CD4-positive, CD25-positive, alpha-beta regulatory T cell (primary cell): ENCODE data around the gene TM4SF5. TPM values are rescaled to one million over a fixed set of nuclear protein-coding genes. Genes with fewer than 3 reads are reported as not detected.
A peak's percentile ranks its signal among the peaks of the same experiment; 100 is the strongest.

ENCODE experiments used
- ATAC-seq, 2 donors: fragments of 150-1000 bp; cut with Tn5 transposase; one replicate each; pipeline ENCODE4 v1.10.0; 2021; ENCODE audit warnings: low read depth in 2 of 2, moderate number of reproducible peaks in 2 of 2, moderate library complexity in 1 of 2
- DNase-seq, 3 donors: peaks; one replicate each; pipeline versions ENCODE4 v3.0.0 to v3.0.0-alpha.2; 2012 to 2022; ENCODE audit warnings: mixed read lengths in 1 of 3
- H3K27ac ChIP-seq: one replicate; pipeline ENCODE4 v1.7.0; 2013; ENCODE audit warnings: mild to moderate bottlenecking, low read length; ENCODE audit not compliant: insufficient read depth, poor library complexity, severe bottlenecking
- H3K27me3 ChIP-seq: one replicate; pipeline ENCODE4 v1.7.0; 2013; ENCODE audit warnings: low read length; ENCODE audit not compliant: control insufficient read depth, insufficient read depth
- H3K36me3 ChIP-seq: one replicate; pipeline ENCODE4 v1.7.0; 2013; ENCODE audit warnings: mild to moderate bottlenecking, low read length, moderate library complexity; ENCODE audit not compliant: control insufficient read depth, insufficient read depth
- H3K4me1 ChIP-seq: 2 replicates; pipeline ENCODE4 v1.7.0; 2013; ENCODE audit warnings: mild to moderate bottlenecking, low read length; ENCODE audit not compliant: insufficient read depth, control insufficient read depth, poor library complexity, severe bottlenecking
- H3K4me3 ChIP-seq: one replicate; pipeline ENCODE4 v1.7.0; 2013; ENCODE audit warnings: low read depth, mild to moderate bottlenecking, low read length, moderate library complexity
- H3K9me3 ChIP-seq, 2 experiments: 1 replicate in 1 of 2; 2 replicates in 1 of 2; pipeline ENCODE4 v1.7.0; 2013; ENCODE audit warnings: low read length in 2 of 2, mild to moderate bottlenecking in 1 of 2, moderate library complexity in 1 of 2; ENCODE audit not compliant: control insufficient read depth in 2 of 2
- H3K27ac Mint-ChIP-seq, 3 donors: one replicate each; pipeline ENCODE4 v1.8.0; 2020 to 2022; ENCODE audit warnings: mild to moderate bottlenecking in 3 of 3, mixed read lengths in 3 of 3, moderate library complexity in 2 of 3
- H3K27me3 Mint-ChIP-seq: one replicate; pipeline ENCODE4 v1.8.0; 2022; ENCODE audit warnings: mild to moderate bottlenecking, mixed read lengths
- H3K36me3 Mint-ChIP-seq: one replicate; pipeline ENCODE4 v1.8.0; 2020; ENCODE audit warnings: mixed read lengths
- H3K4me1 Mint-ChIP-seq, 4 donors: one replicate each; pipeline ENCODE4 v1.8.0; 2020 to 2022; ENCODE audit warnings: mixed read lengths in 4 of 4, mild to moderate bottlenecking in 1 of 4
- H3K4me3 Mint-ChIP-seq, 4 donors: one replicate each; pipeline ENCODE4 v1.8.0; 2020 to 2022; ENCODE audit warnings: mild to moderate bottlenecking in 4 of 4, mixed read lengths in 4 of 4, moderate library complexity in 3 of 4
- H3K9me3 Mint-ChIP-seq, 7 donors: one replicate each; pipeline ENCODE4 v1.8.0; 2020 to 2022; ENCODE audit warnings: mixed read lengths in 7 of 7, mild to moderate bottlenecking in 3 of 7, moderate library complexity in 2 of 7
- polyA plus RNA-seq, 4 donors: library from polyadenylated mRNA; unstranded; fragments of 300-500 nt; fragmentation: Illumina TruSeq; gene quantifications; one replicate each; pipeline ENCODE4 v1.2.3, GENCODE V29; 2021
- total RNA-seq: library from RNA; stranded (reverse); gene quantifications from one replicate; pipeline ENCODE4 v1.2.3, GENCODE V29; 2022

TM4SF5 gene
- total and polyA plus RNA-seq, 5 donors from 2014 or later = not detected

DNA sequence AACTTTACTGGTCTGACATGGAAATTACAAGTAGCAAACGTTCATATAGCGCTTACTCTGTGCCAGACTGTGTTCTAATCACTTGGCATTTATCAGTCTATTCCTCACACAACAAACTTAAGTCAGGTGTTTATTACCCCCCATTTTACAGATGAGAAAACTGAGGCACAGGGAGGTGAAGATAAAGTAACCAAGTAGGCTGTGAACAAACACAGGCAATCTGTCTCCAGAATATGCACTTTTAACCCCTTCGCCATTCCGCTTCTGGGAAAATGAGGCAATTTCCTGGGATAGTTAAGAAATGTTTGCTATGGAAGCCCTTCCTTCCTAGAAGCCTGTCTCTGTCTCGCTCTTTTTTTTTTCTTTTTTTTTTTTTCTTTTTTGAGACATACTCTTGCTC lies 19.8 kb upstream of the TM4SF5 start:
- Mint-ChIP-seq H3K9me3 (no peaks in the 10 kb centered on the region), H3K27ac (no peak overlapping the region)

GRCh38 chr17:4753392-4753791 lies 18.3 kb upstream of the TM4SF5 start:
- ATAC-seq (no peak), DNase-seq (no peak)
- Histone ChIP-seq H3K4me1 (no peaks in the 10 kb centered on the region), H3K27ac (no peak overlapping the region), H3K36me3 (no peaks in the 10 kb centered on the region), H3K27me3 (peaks cover 6% of the 10 kb centered on the region), H3K4me3 (no peak overlapping the region), H3K9me3 (no peaks in the 10 kb centered on the region)
- Mint-ChIP-seq H3K9me3 (no peaks in the 10 kb centered on the region), H3K4me3 (no peak overlapping the region), H3K27me3 (peaks cover 56% of the 10 kb centered on the region), H3K27ac (no peak overlapping the region), H3K36me3 (no peaks in the 10 kb centered on the region), H3K4me1 (peaks cover 0 to 6% (median 2%) of the 10 kb centered on the region in 4 donors)

More for the DNA sequence above, 19.8 kb upstream of the TM4SF5 start:
- Histone ChIP-seq H3K9me3 (no peaks in the 10 kb centered on the region), H3K27me3 (peaks cover 7% of the 10 kb centered on the region), H3K4me1 (peaks cover 5% of the 10 kb centered on the region), H3K27ac (no peak overlapping the region), H3K4me3 (no peak overlapping the region), H3K36me3 (no peaks in the 10 kb centered on the region)
- DNase-seq (no peak), ATAC-seq (no peak)
- no peak overlapping the region for H3K4me3 Mint-ChIP-seq
- H3K4me1 Mint-ChIP-seq = peaks cover 0 to 15% (median 9%) of the 10 kb centered on the region in 4 donors
- H3K27me3 Mint-ChIP-seq = peaks cover 52% of the 10 kb centered on the region
- H3K36me3 Mint-ChIP-seq = no peaks in the 10 kb centered on the region

DNA sequence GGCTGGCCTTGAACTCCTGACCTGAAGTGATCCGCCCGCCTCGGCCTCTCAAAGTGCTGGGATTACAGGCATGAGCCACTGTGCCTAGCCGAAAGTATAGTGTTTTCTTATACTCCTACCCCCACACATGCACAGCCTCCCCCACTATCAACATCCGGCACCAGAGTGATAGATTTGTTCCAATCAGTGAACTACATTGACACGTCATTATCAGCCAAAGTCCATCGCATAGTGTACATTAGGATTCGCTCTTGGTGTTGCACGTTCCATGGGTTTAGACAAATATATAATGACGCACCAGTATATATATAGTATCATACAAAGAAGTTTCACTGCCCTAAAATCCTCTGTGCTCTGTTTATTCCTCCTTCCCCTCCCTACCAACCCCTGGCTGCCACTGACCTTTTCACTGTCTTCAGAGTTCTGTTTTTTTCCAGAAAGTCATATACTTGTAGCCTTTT lies 11.9 kb upstream of the TM4SF5 start:
- H3K4me3 Mint-ChIP-seq = no peak overlapping the region
- H3K27me3 Mint-ChIP-seq = peaks cover 49% of the 10 kb centered on the region
- Histone ChIP-seq H3K36me3 (no peaks in the 10 kb centered on the region), H3K27ac (no peak overlapping the region), H3K4me3 (no peak overlapping the region), H3K4me1 (no peaks in the 10 kb centered on the region), H3K27me3 (no peaks in the 10 kb centered on the region), H3K9me3 (no peaks in the 10 kb centered on the region)
- no peak for DNase-seq
- H3K4me1 Mint-ChIP-seq = no peaks in the 10 kb centered on the region
- no peaks in the 10 kb centered on the region for H3K9me3 Mint-ChIP-seq
- ATAC-seq = no peak
- H3K27ac Mint-ChIP-seq = no peak overlapping the region
- no peaks in the 10 kb centered on the region for H3K36me3 Mint-ChIP-seq

- Histone ChIP-seq H3K4me3 (no peak overlapping the region), H3K9me3 (no peaks in the 10 kb centered on the region), H3K4me1 (no peaks in the 10 kb centered on the region), H3K27me3 (no peaks in the 10 kb centered on the region), H3K27ac (no peak overlapping the region), H3K36me3 (no peaks in the 10 kb centered on the region)
- H3K4me3 Mint-ChIP-seq = no peak overlapping the region
- H3K36me3 Mint-ChIP-seq = no peaks in the 10 kb centered on the region
- H3K27ac Mint-ChIP-seq = no peak overlapping the region
- ATAC-seq (no peak), DNase-seq (no peak)
- no peaks in the 10 kb centered on the region for H3K9me3 Mint-ChIP-seq
- H3K27me3 Mint-ChIP-seq = peaks cover 25% of the 10 kb centered on the region
- no peaks in the 10 kb centered on the region for H3K4me1 Mint-ChIP-seq
These were observed 7.1 kb upstream of the TM4SF5 start for GRCh38 chr17:4764595-4764994.

DNA sequence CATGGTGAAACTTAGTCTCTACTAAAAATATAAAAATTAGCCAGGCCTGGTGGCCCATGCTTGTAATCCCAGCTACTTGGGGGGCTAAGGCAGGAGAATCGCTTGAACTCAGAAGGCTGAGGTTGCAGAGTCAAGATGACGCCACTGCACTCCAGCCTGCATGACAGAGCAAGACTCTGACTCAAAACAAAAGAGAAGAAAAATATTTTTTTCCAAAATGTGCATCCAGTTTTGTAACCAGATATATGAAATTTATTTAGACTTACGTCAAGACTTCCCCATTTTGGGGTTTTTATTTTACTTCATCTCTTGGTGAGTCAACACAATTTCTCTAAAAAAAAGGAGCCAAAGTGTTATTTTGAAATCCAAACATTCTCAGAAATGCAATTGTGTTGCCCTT lies 5.5 kb upstream of the TM4SF5 start:
- Mint-ChIP-seq H3K27me3 (peaks cover 13% of the 10 kb centered on the region), H3K36me3 (no peaks in the 10 kb centered on the region), H3K4me3 (no peak overlapping the region), H3K4me1 (peaks cover 0 to 2% (median under 1%) of the 10 kb centered on the region in 4 donors), H3K9me3 (no peaks in the 10 kb centered on the region), H3K27ac (no peak overlapping the region)
- no peak overlapping the region for H3K27ac ChIP-seq
- DNase-seq (no peak), ATAC-seq (no peak)
- H3K4me1 ChIP-seq = no peaks in the 10 kb centered on the region
- no peaks in the 10 kb centered on the region for H3K27me3 ChIP-seq
- H3K36me3 ChIP-seq = no peaks in the 10 kb centered on the region
- H3K4me3 ChIP-seq = no peak overlapping the region
- no peaks in the 10 kb centered on the region for H3K9me3 ChIP-seq

DNA sequence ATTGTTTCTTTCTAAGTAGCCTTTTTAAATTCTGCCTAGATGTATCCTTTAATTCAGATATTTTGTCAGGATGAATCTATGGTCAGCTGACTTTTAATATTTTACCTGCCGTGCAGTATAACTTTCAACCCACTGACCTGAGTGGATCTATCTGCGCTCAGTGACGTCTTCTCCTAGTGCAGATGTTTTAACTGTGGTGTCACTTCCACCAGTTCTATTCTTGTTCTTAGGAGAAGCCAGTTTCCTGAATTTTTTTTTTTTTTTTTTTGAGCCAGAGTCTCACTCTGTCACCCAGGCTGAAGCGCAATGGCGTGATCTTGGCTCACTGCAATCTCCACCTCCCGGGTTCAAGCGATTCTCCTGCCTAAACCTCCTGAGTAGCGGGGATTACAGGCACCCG lies 5.0 kb upstream of the TM4SF5 start:
- no peak for DNase-seq
- H3K27ac ChIP-seq = no peak overlapping the region
- no peaks in the 10 kb centered on the region for H3K9me3 ChIP-seq
- no peaks in the 10 kb centered on the region for H3K36me3 Mint-ChIP-seq
- no peak overlapping the region for H3K27ac Mint-ChIP-seq
- no peak overlapping the region for H3K4me3 Mint-ChIP-seq
- no peaks in the 10 kb centered on the region for H3K36me3 ChIP-seq
- no peak overlapping the region for H3K4me3 ChIP-seq
- H3K4me1 ChIP-seq = peaks cover 4% of the 10 kb centered on the region
- H3K4me1 Mint-ChIP-seq = peaks cover 0 to 7% (median 4%) of the 10 kb centered on the region in 4 donors
- no peaks in the 10 kb centered on the region for H3K27me3 ChIP-seq
- peaks cover 12% of the 10 kb centered on the region for H3K27me3 Mint-ChIP-seq
- no peak for ATAC-seq
- no peaks in the 10 kb centered on the region for H3K9me3 Mint-ChIP-seq

- Mint-ChIP-seq H3K4me1 (peaks cover 0 to 9% (median 6%) of the 10 kb centered on the region in 4 donors), H3K27ac (peak overlapping the region in 1 of 3 donors; percentile 58), H3K4me3 (no peak overlapping the region), H3K9me3 (no peaks in the 10 kb centered on the region), H3K36me3 (no peaks in the 10 kb centered on the region), H3K27me3 (peaks cover 8% of the 10 kb centered on the region)
- no peaks in the 10 kb centered on the region for H3K36me3 ChIP-seq
- no peak overlapping the region for H3K4me3 ChIP-seq
- no peaks in the 10 kb centered on the region for H3K9me3 ChIP-seq
- DNase-seq = no peak
- H3K4me1 ChIP-seq = peaks cover 5% of the 10 kb centered on the region
- H3K27me3 ChIP-seq = no peaks in the 10 kb centered on the region
- H3K27ac ChIP-seq = no peak overlapping the region
- ATAC-seq = no peak
These were observed 3.4 kb upstream of the TM4SF5 start for GRCh38 chr17:4768298-4768697.

- H3K4me1 Mint-ChIP-seq = peaks cover 0 to 14% (median 6%) of the 10 kb centered on the region in 4 donors
- H3K9me3 Mint-ChIP-seq = no peaks in the 10 kb centered on the region
- H3K27me3 ChIP-seq = no peaks in the 10 kb centered on the region
- H3K4me1 ChIP-seq = peaks cover 5% of the 10 kb centered on the region
- no peaks in the 10 kb centered on the region for H3K36me3 ChIP-seq
- no peak overlapping the region for H3K27ac Mint-ChIP-seq
- no peak overlapping the region for H3K4me3 Mint-ChIP-seq
- no peak overlapping the region for H3K27ac ChIP-seq
- no peaks in the 10 kb centered on the region for H3K9me3 ChIP-seq
- no peaks in the 10 kb centered on the region for H3K36me3 Mint-ChIP-seq
- peaks cover 8% of the 10 kb centered on the region for H3K27me3 Mint-ChIP-seq
- DNase-seq (no peak), ATAC-seq (no peak)
- H3K4me3 ChIP-seq = no peak overlapping the region
These were observed 2.1 kb upstream of the TM4SF5 start for GRCh38 chr17:4769628-4770027.
